Right lobe of liver (tissue), 4 donors: ENCODE measurements around the gene EBLN2.

Experiments
- POLR2A ChIP-seq: fragments of 450-650 bp; IDR thresholded peaks from one replicate; pipeline ENCODE4 v1.6.1; 2017; ENCODE audit warnings: antibody characterized with exemption, mild to moderate bottlenecking
- TF ChIP-seq, protein P1 (sequence below), 4 donors: fragments of 200-600 bp in 3 of 4; fragments of 450-650 bp in 1 of 4; IDR thresholded peaks; one replicate each; pipeline versions ENCODE4 v1.5.1 to v1.8.0; 2016 to 2022; ENCODE audit warnings: antibody characterized with exemption in 4 of 4, mild to moderate bottlenecking in 2 of 4
- donor health status: DM: no; HTN: no; CAD: no.
- donor health status: DM: no; HTN: no; CAD: no.
- donor health status: DM: no; HTN: yes; CAD: no.

- TF ChIP-seq, protein P1, sequence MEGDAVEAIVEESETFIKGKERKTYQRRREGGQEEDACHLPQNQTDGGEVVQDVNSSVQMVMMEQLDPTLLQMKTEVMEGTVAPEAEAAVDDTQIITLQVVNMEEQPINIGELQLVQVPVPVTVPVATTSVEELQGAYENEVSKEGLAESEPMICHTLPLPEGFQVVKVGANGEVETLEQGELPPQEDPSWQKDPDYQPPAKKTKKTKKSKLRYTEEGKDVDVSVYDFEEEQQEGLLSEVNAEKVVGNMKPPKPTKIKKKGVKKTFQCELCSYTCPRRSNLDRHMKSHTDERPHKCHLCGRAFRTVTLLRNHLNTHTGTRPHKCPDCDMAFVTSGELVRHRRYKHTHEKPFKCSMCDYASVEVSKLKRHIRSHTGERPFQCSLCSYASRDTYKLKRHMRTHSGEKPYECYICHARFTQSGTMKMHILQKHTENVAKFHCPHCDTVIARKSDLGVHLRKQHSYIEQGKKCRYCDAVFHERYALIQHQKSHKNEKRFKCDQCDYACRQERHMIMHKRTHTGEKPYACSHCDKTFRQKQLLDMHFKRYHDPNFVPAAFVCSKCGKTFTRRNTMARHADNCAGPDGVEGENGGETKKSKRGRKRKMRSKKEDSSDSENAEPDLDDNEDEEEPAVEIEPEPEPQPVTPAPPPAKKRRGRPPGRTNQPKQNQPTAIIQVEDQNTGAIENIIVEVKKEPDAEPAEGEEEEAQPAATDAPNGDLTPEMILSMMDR (IDR thresholded peaks at IDR 0.05): no peak
- TF ChIP-seq POLR2A: no peak
These were observed 9.5 kb downstream of the EBLN2 start for GRCh38 chr3:73070675-73071575.
